Endothelial cell (in vitro differentiated cells): Measurements from ENCODE around the gene C1orf94. TPM values are rescaled to one million over a fixed set of nuclear protein-coding genes. Genes with fewer than 3 reads are reported as not detected.

ENCODE experiments used
- DNase-seq: peaks from one replicate; pipeline ENCODE4 v3.0.0; 2021; ENCODE audit warnings: low spot score
- H3K27ac Mint-ChIP-seq: one replicate; pipeline ENCODE4 v1.8.0; 2021; ENCODE audit warnings: mixed read lengths, inconsistent platforms; ENCODE audit not compliant: unreplicated experiment
- H3K27me3 Mint-ChIP-seq: one replicate; pipeline ENCODE4 v1.8.0; 2021; ENCODE audit warnings: mild to moderate bottlenecking, moderate library complexity, mixed read lengths, inconsistent platforms; ENCODE audit not compliant: unreplicated experiment
- H3K36me3 Mint-ChIP-seq: one replicate; pipeline ENCODE4 v1.8.0; 2021; ENCODE audit warnings: mild to moderate bottlenecking, low read depth, mixed read lengths, inconsistent platforms; ENCODE audit not compliant: unreplicated experiment
- H3K4me1 Mint-ChIP-seq: one replicate; pipeline ENCODE4 v1.8.0; 2021; ENCODE audit warnings: mild to moderate bottlenecking, mixed read lengths, inconsistent platforms; ENCODE audit not compliant: unreplicated experiment
- H3K4me3 Mint-ChIP-seq: one replicate; pipeline ENCODE4 v1.8.0; 2021; ENCODE audit warnings: mild to moderate bottlenecking, mixed read lengths, inconsistent platforms; ENCODE audit not compliant: unreplicated experiment
- H3K9me3 Mint-ChIP-seq: one replicate; pipeline ENCODE4 v1.8.0; 2021; ENCODE audit warnings: mixed read lengths, inconsistent platforms; ENCODE audit not compliant: unreplicated experiment
- CTCF ChIP-seq: fragments of 200-600 bp; sonication (generic); IDR thresholded peaks from one replicate; pipeline ENCODE4 v1.5.0; 2021; ENCODE audit warnings: antibody characterized with exemption; ENCODE audit not compliant: unreplicated experiment
- total RNA-seq: library from RNA; stranded (reverse); fragmentation: NEBNext Ultra II Directional; extraction: Animal tissue kit (Norgen Biotek cat#: 25700); gene quantifications from one replicate; pipeline ENCODE4 v1.2.1, GENCODE V29; 2021; ENCODE audit not compliant: unreplicated experiment

The C1orf94 gene
- total RNA-seq, 1 donor from 2014 or later: not detected

GRCh38 chr1:34155860-34156259 is 20.8 kb upstream of the C1orf94 start:
- no peak for TF ChIP-seq CTCF
- H3K4me3 Mint-ChIP-seq: no peak overlapping the region
- no peak for DNase-seq
- H3K4me1 Mint-ChIP-seq: no peaks in the 10 kb centered on the region
- no peaks in the 10 kb centered on the region for H3K36me3 Mint-ChIP-seq
- H3K27me3 Mint-ChIP-seq: peaks cover 6% of the 10 kb centered on the region
- no peaks in the 10 kb centered on the region for H3K9me3 Mint-ChIP-seq
- H3K27ac Mint-ChIP-seq: no peak overlapping the region

GRCh38 chr1:34156739-34157138 is 20.0 kb upstream of the C1orf94 start:
- Mint-ChIP-seq H3K36me3 (no peaks in the 10 kb centered on the region), H3K9me3 (no peaks in the 10 kb centered on the region), H3K27me3 (peaks cover 9% of the 10 kb centered on the region), H3K4me3 (no peak overlapping the region), H3K27ac (no peak overlapping the region), H3K4me1 (no peaks in the 10 kb centered on the region)
- no peak for DNase-seq
- TF ChIP-seq CTCF: no peak

- peaks cover 4% of the 10 kb centered on the region for H3K36me3 Mint-ChIP-seq
- H3K4me3 Mint-ChIP-seq: peak overlapping the region; percentile 89
- DNase-seq: peak; percentile 83
- peak; percentile 60 for TF ChIP-seq CTCF
- peaks cover 14% of the 10 kb centered on the region for H3K27me3 Mint-ChIP-seq
- peaks cover 6% of the 10 kb centered on the region for H3K4me1 Mint-ChIP-seq
- H3K27ac Mint-ChIP-seq: no peak overlapping the region
- H3K9me3 Mint-ChIP-seq: no peaks in the 10 kb centered on the region
Observed at GRCh38 chr1:34162852-34163766, 13.6 kb upstream of the C1orf94 start.

- Mint-ChIP-seq H3K36me3 (peaks cover 4% of the 10 kb centered on the region), H3K4me1 (peaks cover 6% of the 10 kb centered on the region), H3K27ac (no peak overlapping the region), H3K9me3 (no peaks in the 10 kb centered on the region), H3K27me3 (peaks cover 14% of the 10 kb centered on the region), H3K4me3 (peak overlapping the region; percentile 89)
- no peak for TF ChIP-seq CTCF
- DNase-seq: peak; percentile 35
Observed at GRCh38 chr1:34163792-34164731, 12.6 kb upstream of the C1orf94 start.
